SH-SY5Y (cell line): ENCODE measurements around the gene YKT6.

Source experiments
- GATA2 ChIP-seq: IDR thresholded peaks from 2 replicates; pipeline ENCODE4 v1.6.1; 2011; ENCODE audit warnings: mild to moderate bottlenecking, low read depth, low read length
- GATA3 ChIP-seq: IDR thresholded peaks from 2 replicates; pipeline ENCODE4 v1.6.1; 2011; ENCODE audit warnings: low read depth, mild to moderate bottlenecking, low read length, moderate library complexity

GRCh38 chr7:44162179-44162578, 38.6 kb upstream of the YKT6 start:
- TF ChIP-seq GATA2 (no peak), GATA3 (no peak)
